NOMO-1 treated with DMSO at 0.1 percent for 48 hours (cell line): ENCODE results near the gene CAMTA1.

ENCODE experiments used
- DNase-seq: peaks from one replicate; lab custom pipeline; 2025; ENCODE audit not compliant: unreplicated experiment; lab: John Stamatoyannopoulos, UW

CAMTA1 gene

GRCh38 chr1:7050751-7051665 is 265.8 kb downstream of the CAMTA1 start:
- no peak for DNase-seq

GRCh38 chr1:7052701-7053100 is 267.4 kb downstream of the CAMTA1 start:
- no peak for DNase-seq

DNA sequence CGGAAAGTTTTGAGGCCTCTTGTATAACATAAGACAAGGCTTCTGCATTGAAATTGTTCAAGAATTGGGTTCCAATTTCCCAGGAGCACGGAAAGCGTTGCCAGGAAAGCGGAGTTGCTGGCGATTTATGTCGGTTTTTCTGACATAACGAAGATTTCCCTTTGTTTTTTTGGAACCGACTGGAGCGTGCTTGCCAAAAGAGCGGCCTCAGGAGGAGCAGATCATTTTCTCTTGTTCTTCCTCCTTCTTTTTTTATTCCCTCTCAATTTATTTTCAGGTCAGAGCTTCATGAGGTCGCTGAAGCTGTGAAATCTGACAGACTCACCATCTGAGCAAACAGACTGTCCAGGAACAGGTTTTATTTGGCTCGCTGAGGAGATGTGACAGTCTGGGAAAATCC is 275.5 kb downstream of the CAMTA1 start:
- no peak for DNase-seq

- no peak for DNase-seq
Measured at GRCh38 chr1:7062346-7063061, 277.2 kb downstream of the CAMTA1 start.

GRCh38 chr1:7063981-7064380 is 278.7 kb downstream of the CAMTA1 start:
- no peak for DNase-seq

GRCh38 chr1:7068552-7068951 is 283.3 kb downstream of the CAMTA1 start:
- no peak for DNase-seq

DNA sequence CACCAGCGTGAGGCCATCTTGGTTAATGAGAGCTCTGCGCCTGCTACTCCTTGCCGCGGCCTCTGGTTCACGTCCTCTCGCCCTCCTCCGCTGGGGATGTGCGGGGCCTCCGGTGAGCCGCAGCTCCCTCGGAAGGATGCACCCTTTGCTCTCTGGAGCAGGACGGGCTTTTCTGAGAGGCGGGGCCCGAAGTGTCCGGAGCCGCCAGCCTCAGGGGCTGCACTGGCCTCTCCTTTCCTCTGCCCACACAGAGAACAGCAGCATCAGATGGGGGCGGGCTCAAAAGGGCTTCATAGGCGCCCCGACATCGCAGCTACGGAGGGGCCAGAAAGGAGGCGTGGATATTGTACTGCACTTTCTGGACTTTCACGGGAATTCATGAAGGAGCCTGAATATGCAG is 284.7 kb downstream of the CAMTA1 start:
- no peak for DNase-seq

DNA sequence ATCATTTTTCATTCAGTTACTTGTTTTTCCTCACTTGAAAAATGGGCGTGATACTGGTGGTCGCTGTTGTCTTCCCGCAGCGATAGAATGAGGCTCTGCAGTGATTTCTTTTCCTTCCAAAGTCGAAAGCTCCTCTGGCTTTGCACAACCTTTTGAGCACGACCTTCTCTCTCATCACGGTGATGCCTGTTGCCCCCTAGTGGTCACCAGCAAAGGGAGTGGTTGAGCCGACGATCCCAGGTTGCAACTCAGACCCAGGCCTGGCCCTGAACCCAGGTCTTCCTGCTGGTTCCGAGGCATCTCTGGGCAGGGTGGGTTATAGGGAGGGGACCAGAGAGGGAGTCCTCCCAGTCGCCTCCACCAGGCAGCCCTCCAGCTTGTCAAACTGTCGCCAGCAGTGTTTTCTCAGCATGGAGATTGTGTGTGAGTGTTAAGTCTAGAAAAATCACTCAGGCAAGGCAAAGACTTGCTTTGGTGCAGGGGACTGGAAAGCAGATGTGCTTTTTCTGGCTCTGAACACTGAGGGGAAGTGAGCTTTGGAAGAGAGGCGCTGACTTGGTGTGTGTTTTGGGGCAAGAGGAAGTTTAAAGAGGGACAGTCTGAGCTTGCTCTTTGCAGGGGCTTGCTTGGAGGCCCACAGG is 285.3 kb downstream of the CAMTA1 start:
- peak; percentile 21 for DNase-seq

GRCh38 chr1:7076117-7076516 is 290.9 kb downstream of the CAMTA1 start:
- no peak for DNase-seq

DNA sequence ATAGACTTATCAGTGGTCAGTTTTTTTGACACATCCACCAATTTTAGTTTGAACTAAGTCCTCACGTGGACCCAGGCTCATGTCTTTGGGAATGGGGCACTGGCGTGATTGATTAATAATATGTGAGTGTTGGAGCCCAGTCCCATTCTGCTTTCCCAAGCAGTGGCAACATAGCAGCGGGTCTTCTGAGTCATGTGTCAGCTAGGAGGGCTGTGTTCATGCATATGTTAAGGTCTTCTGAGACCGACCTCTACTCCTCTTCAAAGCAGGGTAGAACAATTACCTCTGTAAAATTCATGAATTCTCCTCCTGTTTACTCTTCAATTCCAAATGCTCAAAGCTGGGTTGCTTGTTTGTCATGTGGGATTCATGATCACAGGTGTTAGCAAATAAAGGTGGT is 291.3 kb downstream of the CAMTA1 start:
- no peak for DNase-seq

DNA sequence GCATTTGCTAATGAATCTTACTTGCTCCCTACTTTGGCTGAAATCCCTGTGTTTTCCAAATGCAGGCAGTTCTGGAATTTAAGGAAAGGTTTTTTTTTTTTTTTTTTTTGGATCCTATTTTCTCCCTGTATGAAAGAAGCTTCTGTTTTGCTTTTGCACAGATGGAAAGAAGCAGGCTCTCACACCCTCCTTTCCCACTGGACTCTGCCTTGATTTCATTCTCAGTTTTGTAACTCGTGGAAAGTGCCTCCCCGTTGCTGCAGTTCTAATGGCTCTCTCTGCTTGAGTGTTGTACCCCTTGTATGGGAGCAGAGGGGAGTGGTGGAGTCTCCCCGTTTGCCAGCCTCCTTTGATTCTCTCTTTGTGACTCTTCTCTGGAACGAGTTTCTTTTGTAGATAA is 291.9 kb downstream of the CAMTA1 start:
- no peak for DNase-seq

DNA sequence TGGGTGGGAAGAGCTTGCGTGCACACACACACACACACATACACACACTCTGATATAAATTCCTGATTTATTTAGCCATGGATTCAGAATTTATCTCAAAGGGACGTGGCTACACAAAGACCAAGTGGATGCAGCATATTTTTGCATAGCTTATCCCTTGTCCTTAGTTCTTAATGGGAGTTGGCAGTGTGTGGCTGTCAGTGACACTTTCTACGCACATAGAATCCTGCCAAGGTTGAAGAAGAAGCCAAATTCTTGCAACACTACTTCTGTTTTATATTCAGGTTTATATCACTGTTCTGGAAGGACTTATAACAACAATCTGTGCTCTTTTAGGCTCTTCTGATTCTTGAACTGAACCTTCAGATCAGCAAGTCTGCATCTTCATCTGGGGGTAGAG is 292.7 kb downstream of the CAMTA1 start:
- no peak for DNase-seq

GRCh38 chr1:7079637-7080036 is 294.4 kb downstream of the CAMTA1 start:
- no peak for DNase-seq

DNA sequence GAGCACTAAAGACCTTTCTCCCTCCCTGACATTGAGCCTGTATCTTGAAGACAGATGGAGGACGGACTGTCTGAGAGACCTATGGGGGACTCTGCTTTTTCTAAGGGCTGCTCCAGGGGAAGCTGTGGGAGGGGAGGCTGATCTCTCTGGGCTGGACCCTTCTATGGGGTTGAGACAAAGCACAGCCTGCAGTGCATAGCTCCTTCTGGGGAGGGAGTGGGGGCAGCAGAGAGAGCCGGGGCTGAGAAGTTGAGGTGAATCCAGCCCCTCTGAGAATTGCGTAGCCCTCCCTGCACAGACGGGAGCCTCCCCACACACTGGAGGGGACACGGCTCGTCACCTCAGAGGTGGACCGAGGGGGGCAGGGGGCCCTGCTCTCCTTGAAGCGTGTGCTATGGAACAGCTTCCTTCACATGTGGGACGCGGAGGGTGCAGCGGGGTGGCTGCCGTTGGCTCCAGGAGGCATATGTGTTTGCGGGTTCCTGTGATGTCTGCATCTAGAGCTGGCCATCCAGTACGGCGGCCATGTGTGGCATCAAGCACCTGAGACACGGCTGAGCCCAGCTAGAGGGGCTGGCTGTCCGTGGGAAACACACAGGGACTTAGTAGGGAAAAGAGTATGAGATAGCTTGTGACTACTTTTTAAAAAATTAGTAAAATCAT is 299.1 kb downstream of the CAMTA1 start:
- no peak for DNase-seq

DNA sequence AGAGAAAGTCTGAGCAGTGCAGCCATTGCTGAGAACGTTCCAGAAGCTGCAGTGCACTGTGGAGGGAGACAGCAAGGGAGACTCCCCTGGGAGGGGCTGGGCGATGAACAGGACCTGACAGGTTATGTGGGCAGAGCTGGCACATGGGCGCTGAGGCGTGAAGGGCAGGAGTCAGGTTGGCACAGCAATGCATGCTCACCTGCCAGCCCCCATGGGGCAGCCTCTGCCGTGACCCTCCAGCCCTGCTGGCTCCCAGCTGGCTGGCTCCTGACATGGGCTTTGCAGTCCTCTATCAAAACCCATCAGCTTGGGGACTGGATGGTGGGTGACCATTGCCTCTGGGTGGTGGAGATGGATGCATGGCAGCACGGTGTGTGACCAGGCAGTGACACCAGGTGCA is 300.3 kb downstream of the CAMTA1 start:
- DNase-seq = no peak

GRCh38 chr1:7086106-7086505 is 300.9 kb downstream of the CAMTA1 start:
- no peak for DNase-seq

GRCh38 chr1:7087888-7088287 is 302.6 kb downstream of the CAMTA1 start:
- DNase-seq = no peak

DNA sequence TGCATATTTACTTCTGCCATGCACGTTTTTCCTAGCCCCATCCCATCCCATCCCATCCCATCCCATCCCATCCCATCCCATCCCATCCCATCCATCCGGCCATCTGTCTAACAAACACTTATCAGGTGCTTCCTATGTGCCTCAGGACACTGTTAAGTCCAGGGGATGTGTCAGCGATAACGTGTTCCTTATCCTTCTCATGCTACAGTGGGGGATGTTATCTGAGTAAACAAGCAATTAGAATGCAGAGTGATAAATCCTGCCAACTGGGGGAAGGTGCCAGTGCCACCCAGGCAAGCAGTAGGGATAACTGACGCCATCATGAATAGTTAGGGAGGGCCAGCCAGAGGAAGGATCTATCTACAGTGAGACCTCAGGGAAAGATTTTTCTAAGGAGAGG is 304.2 kb downstream of the CAMTA1 start:
- no peak for DNase-seq

DNA sequence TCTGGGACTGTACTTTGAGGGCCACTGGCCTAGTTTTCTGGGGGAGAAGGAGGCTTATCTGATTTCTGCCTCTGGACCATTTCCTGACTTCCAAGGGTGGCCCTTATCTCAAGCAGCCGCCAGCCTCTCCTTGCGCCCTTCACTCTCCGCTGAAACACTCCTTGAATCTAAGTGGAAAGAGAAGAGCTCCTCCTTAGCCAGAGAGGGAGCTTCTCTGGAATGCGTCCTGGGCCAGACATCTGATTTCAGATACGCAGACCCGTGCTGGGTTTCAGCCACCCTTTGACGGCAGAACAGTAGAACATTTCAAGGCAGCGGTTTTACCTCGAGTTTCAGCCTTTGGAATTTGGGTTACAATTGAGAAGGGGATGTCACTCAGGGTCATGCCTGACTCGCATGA is 308.0 kb downstream of the CAMTA1 start:
- DNase-seq = no peak

- DNase-seq = no peak
Measured at GRCh38 chr1:7094086-7094485, 308.8 kb downstream of the CAMTA1 start.

GRCh38 chr1:7094509-7094908 is 309.3 kb downstream of the CAMTA1 start:
- DNase-seq = no peak
